Measurements from ENCODE around the gene DSCAM.

DSCAM gene

GRCh38 chr21:39968010-39968409, 878.9 kb downstream of the DSCAM start:
- no peaks in the 10 kb centered on the region for H3K27me3 ChIP-seq (ENCODE audit: insufficient read depth, low read length)
- no peaks in the 10 kb centered on the region for H3K36me3 ChIP-seq (ENCODE audit: insufficient read depth, low read length)
- no peak overlapping the region for H3K9ac ChIP-seq (ENCODE audit: low read length)
- no peak for TF ChIP-seq EZH2 (IDR thresholded peaks at IDR 0.05; ENCODE audit: borderline replicate concordance, low read length)
- peak; percentile 11; the same call in 1 of the 2 replicates for TF ChIP-seq CTCF (IDR thresholded peaks at IDR 0.05; ENCODE audit: low read length)
- H3K9me3 ChIP-seq (ENCODE audit: low read length): no peaks in the 10 kb centered on the region
- H3K4me2 ChIP-seq (ENCODE audit: low read length): no peak overlapping the region
- no peaks in the 10 kb centered on the region for H3F3A ChIP-seq (ENCODE audit: insufficient read depth, low read length)
- no peaks in the 10 kb centered on the region for H3K9me2 ChIP-seq (ENCODE audit: low read depth, low read length)
- H3K79me2 ChIP-seq (ENCODE audit: insufficient read depth, low read length): no peaks in the 10 kb centered on the region
- H3K27ac ChIP-seq (ENCODE audit: low read depth, low read length, poor library complexity, severe bottlenecking): no peak overlapping the region
- H4K20me1 ChIP-seq (ENCODE audit: insufficient read depth, low read length): no peaks in the 10 kb centered on the region
- H3K4me3 ChIP-seq (ENCODE audit: low read depth, low read length, poor library complexity, severe bottlenecking): no peak overlapping the region
- no peak overlapping the region for H2AFZ ChIP-seq (ENCODE audit: low read length)
- no peaks in the 10 kb centered on the region for H3K4me1 ChIP-seq (ENCODE audit: insufficient read depth, low read length, severe bottlenecking)

- Histone ChIP-seq H3K27me3 (ENCODE audit: insufficient read depth, low read length) (no peaks in the 10 kb centered on the region), H4K20me1 (ENCODE audit: insufficient read depth, low read length) (no peaks in the 10 kb centered on the region), H3K9ac (ENCODE audit: low read length) (no peak overlapping the region), H3K36me3 (ENCODE audit: insufficient read depth, low read length) (no peaks in the 10 kb centered on the region), H3K9me2 (ENCODE audit: low read depth, low read length) (no peaks in the 10 kb centered on the region), H3K79me2 (ENCODE audit: insufficient read depth, low read length) (no peaks in the 10 kb centered on the region), H3K4me1 (ENCODE audit: insufficient read depth, low read length, severe bottlenecking) (no peaks in the 10 kb centered on the region), H3K27ac (ENCODE audit: low read depth, low read length, poor library complexity, severe bottlenecking) (no peak overlapping the region), H3K4me2 (ENCODE audit: low read length) (no peak overlapping the region), H3F3A (ENCODE audit: insufficient read depth, low read length) (no peaks in the 10 kb centered on the region), H3K4me3 (ENCODE audit: low read depth, low read length, poor library complexity, severe bottlenecking) (no peak overlapping the region), H3K9me3 (ENCODE audit: low read length) (no peaks in the 10 kb centered on the region), H2AFZ (ENCODE audit: low read length) (no peak overlapping the region)
- TF ChIP-seq CTCF (IDR thresholded peaks at IDR 0.05; ENCODE audit: low read length) (no peak), EZH2 (IDR thresholded peaks at IDR 0.05; ENCODE audit: borderline replicate concordance, low read length) (no peak)
Measured at GRCh38 chr21:39966786-39967185, 880.2 kb downstream of the DSCAM start.

- H3K4me3 ChIP-seq (ENCODE audit: low read depth, low read length, poor library complexity, severe bottlenecking): no peak overlapping the region
- H3F3A ChIP-seq (ENCODE audit: insufficient read depth, low read length): no peaks in the 10 kb centered on the region
- no peaks in the 10 kb centered on the region for H4K20me1 ChIP-seq (ENCODE audit: insufficient read depth, low read length)
Measured at GRCh38 chr21:39965026-39965425, 881.9 kb downstream of the DSCAM start.

More at GRCh38 chr21:39965026-39965425, 881.9 kb downstream of the DSCAM start:
- no peak overlapping the region for H3K27ac ChIP-seq (ENCODE audit: low read depth, low read length, poor library complexity, severe bottlenecking)
- H3K9ac ChIP-seq (ENCODE audit: low read length): no peak overlapping the region
- H3K79me2 ChIP-seq (ENCODE audit: insufficient read depth, low read length): no peaks in the 10 kb centered on the region
- no peaks in the 10 kb centered on the region for H3K9me2 ChIP-seq (ENCODE audit: low read depth, low read length)
- TF ChIP-seq CTCF (IDR thresholded peaks at IDR 0.05; ENCODE audit: low read length): no peak
- TF ChIP-seq EZH2 (IDR thresholded peaks at IDR 0.05; ENCODE audit: borderline replicate concordance, low read length): no peak
- no peaks in the 10 kb centered on the region for H3K4me1 ChIP-seq (ENCODE audit: insufficient read depth, low read length, severe bottlenecking)
- no peak overlapping the region for H2AFZ ChIP-seq (ENCODE audit: low read length)
- H3K4me2 ChIP-seq (ENCODE audit: low read length): no peak overlapping the region
- H3K9me3 ChIP-seq (ENCODE audit: low read length): no peaks in the 10 kb centered on the region
- H3K36me3 ChIP-seq (ENCODE audit: insufficient read depth, low read length): no peaks in the 10 kb centered on the region
- no peaks in the 10 kb centered on the region for H3K27me3 ChIP-seq (ENCODE audit: insufficient read depth, low read length)

Measured in OCI-LY1 (cell line).